SK-N-SH (cell line): ENCODE results near the gene IMPG1.

ENCODE experiments used
- ELF1 ChIP-seq: IDR thresholded peaks from 2 replicates; pipeline ENCODE4 v1.4.0; 2012
- TF ChIP-seq, protein P1 (sequence below): IDR thresholded peaks from 2 replicates; pipeline ENCODE4 v1.4.0; 2012; ENCODE audit warnings: low read depth
- TF ChIP-seq, protein P2 (sequence below): fragments of 200-600 bp; sonication (generic); IDR thresholded peaks from 2 replicates; pipeline ENCODE4 v1.6.1; 2017; ENCODE audit warnings: antibody characterized with exemption, mild to moderate bottlenecking, moderate library complexity
- TF ChIP-seq, protein P3 (sequence below): fragments of 150-350 bp; IDR thresholded peaks from 2 replicates; pipeline ENCODE4 v1.6.1; 2017; ENCODE audit warnings: antibody characterized with exemption, low read length, low read depth, borderline replicate concordance

DNA sequence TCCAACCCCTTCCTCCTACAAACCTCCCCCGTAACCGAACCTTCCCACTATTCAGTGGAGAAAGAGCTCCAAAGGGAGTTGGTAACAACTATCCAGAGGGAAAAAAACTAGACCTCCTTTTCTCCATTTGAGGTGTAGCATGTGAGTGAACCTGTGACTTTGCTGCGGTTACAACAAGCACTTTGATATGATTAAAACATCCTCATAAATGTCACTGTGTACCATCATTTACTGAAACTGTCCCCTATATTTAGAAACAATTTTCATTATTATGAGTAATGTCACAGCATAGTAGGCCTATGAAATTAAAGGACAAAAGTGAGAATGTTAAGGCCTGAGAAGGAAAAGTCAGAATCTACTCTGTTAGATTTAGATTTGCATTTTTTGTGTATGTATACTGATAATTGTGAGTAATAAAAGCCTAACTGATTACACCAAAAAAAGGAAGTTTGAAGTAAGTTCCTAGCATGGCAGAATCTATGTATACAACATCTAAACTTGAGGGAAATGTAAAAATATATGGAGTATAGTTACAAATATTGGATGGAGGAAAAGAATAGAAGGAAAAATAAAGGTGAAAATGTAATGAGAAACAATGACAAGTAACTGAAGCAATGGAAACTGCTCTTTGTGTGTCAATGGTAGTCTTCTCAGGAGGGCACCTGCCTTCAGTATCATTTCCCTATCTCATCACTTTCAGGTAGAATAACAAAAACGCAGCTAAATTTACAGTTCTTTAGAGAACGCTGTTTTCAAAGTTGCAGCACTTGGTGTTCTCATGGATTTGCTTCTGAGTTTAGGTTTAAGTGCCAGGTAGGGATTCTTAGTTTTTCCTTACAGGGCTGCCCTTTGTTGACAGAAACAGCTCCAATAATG is 145.9 kb downstream of the IMPG1 start:
- TF ChIP-seq, protein P1, sequence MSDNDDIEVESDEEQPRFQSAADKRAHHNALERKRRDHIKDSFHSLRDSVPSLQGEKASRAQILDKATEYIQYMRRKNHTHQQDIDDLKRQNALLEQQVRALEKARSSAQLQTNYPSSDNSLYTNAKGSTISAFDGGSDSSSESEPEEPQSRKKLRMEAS, result no peak
- TF ChIP-seq ELF1, result no peak
- TF ChIP-seq, protein P2, sequence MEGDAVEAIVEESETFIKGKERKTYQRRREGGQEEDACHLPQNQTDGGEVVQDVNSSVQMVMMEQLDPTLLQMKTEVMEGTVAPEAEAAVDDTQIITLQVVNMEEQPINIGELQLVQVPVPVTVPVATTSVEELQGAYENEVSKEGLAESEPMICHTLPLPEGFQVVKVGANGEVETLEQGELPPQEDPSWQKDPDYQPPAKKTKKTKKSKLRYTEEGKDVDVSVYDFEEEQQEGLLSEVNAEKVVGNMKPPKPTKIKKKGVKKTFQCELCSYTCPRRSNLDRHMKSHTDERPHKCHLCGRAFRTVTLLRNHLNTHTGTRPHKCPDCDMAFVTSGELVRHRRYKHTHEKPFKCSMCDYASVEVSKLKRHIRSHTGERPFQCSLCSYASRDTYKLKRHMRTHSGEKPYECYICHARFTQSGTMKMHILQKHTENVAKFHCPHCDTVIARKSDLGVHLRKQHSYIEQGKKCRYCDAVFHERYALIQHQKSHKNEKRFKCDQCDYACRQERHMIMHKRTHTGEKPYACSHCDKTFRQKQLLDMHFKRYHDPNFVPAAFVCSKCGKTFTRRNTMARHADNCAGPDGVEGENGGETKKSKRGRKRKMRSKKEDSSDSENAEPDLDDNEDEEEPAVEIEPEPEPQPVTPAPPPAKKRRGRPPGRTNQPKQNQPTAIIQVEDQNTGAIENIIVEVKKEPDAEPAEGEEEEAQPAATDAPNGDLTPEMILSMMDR, result no peak
- TF ChIP-seq, protein P3, sequence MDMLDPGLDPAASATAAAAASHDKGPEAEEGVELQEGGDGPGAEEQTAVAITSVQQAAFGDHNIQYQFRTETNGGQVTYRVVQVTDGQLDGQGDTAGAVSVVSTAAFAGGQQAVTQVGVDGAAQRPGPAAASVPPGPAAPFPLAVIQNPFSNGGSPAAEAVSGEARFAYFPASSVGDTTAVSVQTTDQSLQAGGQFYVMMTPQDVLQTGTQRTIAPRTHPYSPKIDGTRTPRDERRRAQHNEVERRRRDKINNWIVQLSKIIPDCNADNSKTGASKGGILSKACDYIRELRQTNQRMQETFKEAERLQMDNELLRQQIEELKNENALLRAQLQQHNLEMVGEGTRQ, result no peak
